Hindlimb muscle (tissue), 1 donor: ENCODE data around the gene SPC25. TPM values are rescaled to one million over a fixed set of nuclear protein-coding genes. Genes with fewer than 3 reads are reported as not detected.

Experiments used
- DNase-seq: peaks from one replicate; pipeline ENCODE4 v3.0.0-alpha.2; 2013
- polyA plus RNA-seq: library from polyadenylated mRNA; unstranded; fragments of 120-200 nt; gene quantifications from one replicate; pipeline ENCODE4 v1.2.1, GENCODE V29; 2013; ENCODE audit not compliant: insufficient read length

The SPC25 gene
- polyA plus RNA-seq, 1 donor: 6.7 TPM

- no peak for DNase-seq
Measured at GRCh38 chr2:168835969-168836368, 54.3 kb downstream of the SPC25 start.

- DNase-seq: no peak
Measured at GRCh38 chr2:168831662-168832061, 58.6 kb downstream of the SPC25 start.

DNA sequence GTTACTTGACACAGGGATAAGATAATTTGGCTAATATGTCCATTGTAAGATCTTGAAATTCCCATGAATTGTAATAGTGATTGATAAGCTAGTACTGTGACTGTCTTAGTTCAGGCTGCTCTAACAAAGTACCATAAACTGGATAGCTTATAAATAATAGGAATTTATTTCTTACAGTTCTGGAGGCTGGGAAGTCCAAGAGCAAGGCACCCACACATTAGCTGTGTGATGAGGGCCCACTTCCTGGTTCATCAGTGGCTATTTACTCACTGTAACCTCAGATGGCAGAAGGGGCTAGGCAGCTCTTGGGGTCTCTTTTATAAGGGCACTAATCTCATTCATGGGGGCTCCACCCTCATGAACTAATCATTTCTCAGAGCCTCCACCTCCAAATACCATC lies 59.3 kb downstream of the SPC25 start:
- DNase-seq: no peak

DNA sequence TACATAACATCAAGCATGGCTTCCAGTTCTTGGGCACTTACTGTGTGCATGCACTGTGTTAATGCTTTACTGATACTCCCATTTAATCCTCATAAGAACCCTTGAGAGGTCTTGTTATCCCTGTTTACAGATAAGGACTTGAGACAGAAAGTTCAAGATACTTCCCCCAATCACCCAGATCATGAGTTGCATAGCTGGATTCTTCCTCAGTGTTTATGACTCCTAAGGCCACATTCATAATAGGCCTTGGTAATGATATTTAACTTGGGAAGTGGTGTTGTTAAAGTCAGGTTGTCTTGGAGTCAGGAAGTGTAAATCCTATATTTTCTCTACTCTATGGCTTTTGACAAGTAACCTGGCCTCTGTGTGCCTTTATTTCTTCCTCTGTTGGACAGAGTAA lies 65.1 kb downstream of the SPC25 start:
- DNase-seq: no peak

DNA sequence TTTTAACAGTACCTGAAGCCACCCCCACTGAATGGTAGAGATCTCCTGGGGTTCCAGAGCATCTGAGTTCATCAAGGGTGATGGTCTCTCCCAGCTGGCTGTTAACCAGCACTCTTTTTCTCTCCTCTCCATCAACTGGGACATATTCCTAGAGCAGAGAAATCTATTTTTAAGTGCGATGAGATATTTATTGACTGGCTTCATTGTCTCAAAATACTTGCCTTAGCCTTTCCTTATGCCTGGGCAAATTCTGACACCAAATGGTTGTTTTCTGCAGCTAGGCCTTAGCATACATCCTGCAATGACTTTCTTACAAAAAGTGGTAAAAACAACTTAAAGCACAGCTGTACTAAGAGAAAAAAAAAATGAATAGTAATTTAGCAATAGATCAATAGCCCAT lies 68.2 kb downstream of the SPC25 start:
- DNase-seq: no peak

GRCh38 chr2:168821577-168821976 lies 68.7 kb downstream of the SPC25 start:
- no peak for DNase-seq

Other genes starting within 250 kb of the SPC25 start
- gene NOSTRIN, start 87.8 kb downstream of the SPC25 start, polyA plus RNA-seq: 9.6 TPM
- gene G6PC2, start 10.9 kb upstream of the SPC25 start, polyA plus RNA-seq: not detected
- gene ABCB11, start 140.9 kb upstream of the SPC25 start, polyA plus RNA-seq: not detected
- gene DHRS9, start 179.1 kb upstream of the SPC25 start, polyA plus RNA-seq: 3.0 TPM